Karpas-422 (cell line): ENCODE measurements around the gene RASSF3. TPM values are rescaled to one million over a fixed set of nuclear protein-coding genes. Genes with fewer than 3 reads are reported as not detected.

ENCODE experiments used
- DNase-seq: peaks from one replicate; pipeline ENCODE4 v3.0.0-alpha.2; 2015
- H2AFZ ChIP-seq: fragments of 200-600 bp; sonication (generic); 2 replicates; pipeline ENCODE4 v1.6.1; 2014; ENCODE audit warnings: antibody characterized with exemption, low read length, mixed read lengths
- H3K27ac ChIP-seq: fragments of 200-600 bp; sonication (generic); 2 replicates; pipeline ENCODE4 v1.5.1; 2014; ENCODE audit warnings: mild to moderate bottlenecking, low read length, moderate library complexity
- H3K27me3 ChIP-seq: fragments of 200-600 bp; sonication (generic); 2 replicates; pipeline ENCODE4 v1.6.1; 2014; ENCODE audit warnings: low read length, mixed read lengths
- H3K36me3 ChIP-seq: fragments of 200-600 bp; sonication (generic); 2 replicates; pipeline ENCODE4 v1.6.1; 2014; ENCODE audit warnings: low read length, mixed read lengths; ENCODE audit not compliant: insufficient read depth
- H3K4me1 ChIP-seq: fragments of 200-600 bp; sonication (generic); 2 replicates; pipeline ENCODE4 v1.6.1; 2014; ENCODE audit warnings: mild to moderate bottlenecking, low read length, mixed read lengths
- H3K4me2 ChIP-seq: fragments of 200-600 bp; sonication (generic); 2 replicates; pipeline ENCODE4 v1.6.1; 2014; ENCODE audit warnings: low read length, low read depth, mild to moderate bottlenecking; ENCODE audit not compliant: poor library complexity, severe bottlenecking
- H3K4me3 ChIP-seq: fragments of 200-600 bp; sonication (generic); 2 replicates; pipeline ENCODE4 v1.5.1; 2014; ENCODE audit warnings: mild to moderate bottlenecking, antibody characterized with exemption, low read length, mixed read lengths
- H3K79me2 ChIP-seq: fragments of 200-600 bp; sonication (generic); 2 replicates; pipeline ENCODE4 v1.6.1; 2014; ENCODE audit warnings: mild to moderate bottlenecking, low read length, mixed read lengths
- H3K9ac ChIP-seq: fragments of 200-600 bp; sonication (generic); 2 replicates; pipeline ENCODE4 v1.6.0; 2014; ENCODE audit warnings: low read length
- H3K9me2 ChIP-seq: fragments of 200-600 bp; sonication (generic), shearing (Covaris generic); replicated peaks from 2 replicates; pipeline ENCODE4 v1.6.0; 2014; ENCODE audit warnings: mild to moderate bottlenecking, low read length, moderate library complexity; ENCODE audit not compliant: insufficient read depth
- H3K9me3 ChIP-seq: fragments of 300-700, 200-600 bp; sonication (generic); 2 replicates; pipeline ENCODE4 v1.6.1; 2014; ENCODE audit warnings: low read length, mixed read lengths
- H4K20me1 ChIP-seq: fragments of 200-600 bp; sonication (generic); 2 replicates; pipeline ENCODE4 v1.6.1; 2014; ENCODE audit warnings: mild to moderate bottlenecking, antibody characterized with exemption, low read length, low read depth; ENCODE audit not compliant: insufficient read depth
- total RNA-seq: library from RNA; depleted of rRNA; stranded (reverse); fragments of >200 nt; shearing (Covaris generic); gene quantifications from 2 replicates; pipeline ENCODE4 v1.2.3, GENCODE V29; 2014; ENCODE audit warnings: low replicate concordance

RASSF3 gene
- total RNA-seq, 1 experiment from 2014 or later, result 21.5 TPM

GRCh38 chr12:64681200-64682052 lies 71.1 kb downstream of the RASSF3 start:
- H3K27me3 ChIP-seq, result no peaks in the 10 kb centered on the region
- H2AFZ ChIP-seq, result no peak overlapping the region
- H3K4me2 ChIP-seq, result no peak overlapping the region
- no peak overlapping the region for H3K9ac ChIP-seq
- DNase-seq, result peak; percentile 34
- no peaks in the 10 kb centered on the region for H3K9me3 ChIP-seq
- peaks cover 5% of the 10 kb centered on the region; the same call in 1 of the 2 replicates for H3K36me3 ChIP-seq
- no peak overlapping the region for H3K27ac ChIP-seq
- H4K20me1 ChIP-seq, result peaks cover 6% of the 10 kb centered on the region; the same call in 1 of the 2 replicates
- H3K4me3 ChIP-seq, result no peak overlapping the region
- no peaks in the 10 kb centered on the region for H3K9me2 ChIP-seq
- H3K4me1 ChIP-seq, result peaks cover 31% of the 10 kb centered on the region
- peaks cover 89% of the 10 kb centered on the region for H3K79me2 ChIP-seq

GRCh38 chr12:64682572-64683277 lies 72.4 kb downstream of the RASSF3 start:
- H3K27me3 ChIP-seq, result no peaks in the 10 kb centered on the region
- H4K20me1 ChIP-seq, result peaks cover 4% of the 10 kb centered on the region; the same call in 1 of the 2 replicates
- no peak overlapping the region for H2AFZ ChIP-seq
- DNase-seq, result no peak
- H3K4me1 ChIP-seq, result peaks cover 18% of the 10 kb centered on the region
- H3K36me3 ChIP-seq, result peaks cover 5% of the 10 kb centered on the region; the same call in 1 of the 2 replicates
- no peaks in the 10 kb centered on the region for H3K9me2 ChIP-seq
- no peak overlapping the region for H3K4me3 ChIP-seq
- no peaks in the 10 kb centered on the region for H3K9me3 ChIP-seq
- no peak overlapping the region for H3K9ac ChIP-seq
- H3K4me2 ChIP-seq, result no peak overlapping the region
- H3K27ac ChIP-seq, result no peak overlapping the region
- peaks cover 80% of the 10 kb centered on the region for H3K79me2 ChIP-seq

GRCh38 chr12:64683816-64684543 lies 73.7 kb downstream of the RASSF3 start:
- Histone ChIP-seq H3K9me2 (no peaks in the 10 kb centered on the region), H3K27ac (no peak overlapping the region), H3K27me3 (no peaks in the 10 kb centered on the region), H3K4me3 (no peak overlapping the region), H2AFZ (no peak overlapping the region), H3K79me2 (peaks cover 80% of the 10 kb centered on the region), H3K36me3 (peaks cover 12% of the 10 kb centered on the region; the same call in 1 of the 2 replicates), H3K9ac (no peak overlapping the region), H3K9me3 (no peaks in the 10 kb centered on the region), H3K4me2 (no peak overlapping the region), H4K20me1 (no peaks in the 10 kb centered on the region), H3K4me1 (peaks cover 13% of the 10 kb centered on the region)
- peak; percentile 39 for DNase-seq

GRCh38 chr12:64685050-64685449 lies 74.8 kb downstream of the RASSF3 start:
- Histone ChIP-seq H3K27ac (no peak overlapping the region), H3K4me2 (no peak overlapping the region), H3K9ac (no peak overlapping the region), H3K27me3 (no peaks in the 10 kb centered on the region), H3K36me3 (peaks cover 17% of the 10 kb centered on the region; the same call in 1 of the 2 replicates), H3K9me2 (no peaks in the 10 kb centered on the region), H3K4me3 (no peak overlapping the region), H3K79me2 (peaks cover 76% of the 10 kb centered on the region), H2AFZ (no peak overlapping the region), H4K20me1 (no peaks in the 10 kb centered on the region), H3K4me1 (peaks cover 5% of the 10 kb centered on the region), H3K9me3 (no peaks in the 10 kb centered on the region)
- DNase-seq, result peak; percentile 38

- Histone ChIP-seq H3K4me1 (peaks cover 5% of the 10 kb centered on the region), H3K9me2 (no peaks in the 10 kb centered on the region), H3K36me3 (peaks cover 17% of the 10 kb centered on the region; the same call in 1 of the 2 replicates), H3K27ac (no peak overlapping the region), H3K4me2 (no peak overlapping the region), H3K79me2 (peaks cover 74% of the 10 kb centered on the region), H2AFZ (no peak overlapping the region), H4K20me1 (no peaks in the 10 kb centered on the region), H3K4me3 (no peak overlapping the region), H3K9me3 (no peaks in the 10 kb centered on the region), H3K27me3 (no peaks in the 10 kb centered on the region), H3K9ac (no peak overlapping the region)
- no peak for DNase-seq
Measured at GRCh38 chr12:64685605-64686004, 75.3 kb downstream of the RASSF3 start.

- peaks cover 23% of the 10 kb centered on the region; the same call in 1 of the 2 replicates for H3K36me3 ChIP-seq
- H3K27ac ChIP-seq, result no peak overlapping the region
- H3K79me2 ChIP-seq, result peaks cover 59% of the 10 kb centered on the region
- no peak overlapping the region for H3K4me2 ChIP-seq
- DNase-seq, result no peak
- H2AFZ ChIP-seq, result no peak overlapping the region
- no peaks in the 10 kb centered on the region for H3K9me2 ChIP-seq
- H3K27me3 ChIP-seq, result no peaks in the 10 kb centered on the region
- H3K9me3 ChIP-seq, result no peaks in the 10 kb centered on the region
- H4K20me1 ChIP-seq, result no peaks in the 10 kb centered on the region
- H3K4me1 ChIP-seq, result peaks cover 5% of the 10 kb centered on the region; the same call in 1 of the 2 replicates
- H3K4me3 ChIP-seq, result no peak overlapping the region
- H3K9ac ChIP-seq, result no peak overlapping the region
Measured at GRCh38 chr12:64687816-64688215, 77.5 kb downstream of the RASSF3 start.

GRCh38 chr12:64688219-64688618 lies 77.9 kb downstream of the RASSF3 start:
- H3K36me3 ChIP-seq, result peaks cover 23% of the 10 kb centered on the region; the same call in 1 of the 2 replicates
- H3K9ac ChIP-seq, result no peak overlapping the region
- no peak overlapping the region for H3K4me2 ChIP-seq
- DNase-seq, result no peak
- H3K4me3 ChIP-seq, result no peak overlapping the region
- peaks cover under 1% of the 10 kb centered on the region; the same call in 1 of the 2 replicates for H3K4me1 ChIP-seq
- H4K20me1 ChIP-seq, result no peaks in the 10 kb centered on the region
- no peak overlapping the region for H2AFZ ChIP-seq
- H3K9me3 ChIP-seq, result no peaks in the 10 kb centered on the region
- no peaks in the 10 kb centered on the region for H3K9me2 ChIP-seq
- H3K27ac ChIP-seq, result no peak overlapping the region
- H3K79me2 ChIP-seq, result peaks cover 55% of the 10 kb centered on the region
- H3K27me3 ChIP-seq, result no peaks in the 10 kb centered on the region
